GM18511 (cell line): Measurements from ENCODE around the gene MACROD2.
A peak's percentile ranks its signal among the peaks of the same experiment; 100 is the strongest.

Source experiments
- ATAC-seq: cut with Tn5 transposase; IDR thresholded peaks from one replicate; pipeline ENCODE4 v1.9.1; 2021; ENCODE audit warnings: mild to moderate bottlenecking, moderate library complexity; ENCODE audit not compliant: unreplicated experiment

Gene MACROD2

GRCh38 chr20:15842872-15843271 lies 1847.6 kb downstream of the MACROD2 start:
- ATAC-seq = peak; percentile 82

DNA sequence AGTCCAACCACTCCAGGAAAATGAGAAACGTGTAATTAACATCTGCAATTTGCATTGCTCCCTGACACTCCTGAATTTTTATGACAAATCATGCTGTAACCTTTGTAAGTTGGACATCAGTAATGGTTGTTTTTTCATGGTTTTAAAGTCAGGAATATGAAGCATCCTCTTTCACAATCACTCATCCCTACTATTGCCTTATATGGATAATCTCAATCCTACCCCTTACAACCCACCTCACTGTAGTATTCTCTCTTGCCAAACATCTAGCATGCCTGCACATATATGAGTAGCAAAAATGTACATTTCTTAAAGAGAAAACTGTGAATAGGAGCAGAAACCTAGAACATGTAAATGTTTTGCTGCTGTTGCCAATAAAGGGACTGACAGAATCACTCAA lies 1848.5 kb downstream of the MACROD2 start:
- no peak for ATAC-seq

- ATAC-seq = no peak
Observed at GRCh38 chr20:15847196-15847784, 1852.0 kb downstream of the MACROD2 start.

- ATAC-seq = no peak
Observed at GRCh38 chr20:15848126-15848525, 1852.8 kb downstream of the MACROD2 start.

DNA sequence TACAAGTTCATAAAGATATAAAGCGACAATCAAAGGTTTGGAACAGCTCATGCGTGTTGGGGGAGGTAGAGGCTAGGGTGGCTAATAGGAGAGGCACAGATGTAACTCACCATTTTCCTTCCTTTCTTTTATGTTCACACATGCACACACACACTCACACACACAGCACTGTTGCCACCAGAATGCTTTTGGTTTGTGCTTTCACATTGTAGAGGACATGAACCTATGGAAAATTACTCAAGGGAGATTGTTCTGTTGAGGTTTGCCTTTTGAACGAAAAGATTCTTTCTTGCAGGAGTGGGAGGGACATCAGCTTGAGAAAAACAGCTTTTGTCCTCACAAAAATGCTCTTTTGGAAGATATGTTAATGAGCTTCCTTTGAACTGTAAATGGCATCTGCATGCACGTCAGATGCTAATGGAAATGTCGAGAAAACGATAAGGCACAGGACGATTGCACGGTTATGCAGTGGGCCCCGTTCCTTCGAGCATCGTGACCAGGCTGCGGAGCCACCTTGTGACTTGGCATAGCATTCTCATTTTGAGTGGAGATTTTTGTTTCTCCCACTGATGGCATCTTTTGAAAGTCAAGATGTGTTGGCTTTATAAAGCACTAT lies 1853.8 kb downstream of the MACROD2 start:
- no peak for ATAC-seq

- ATAC-seq = no peak
Observed at GRCh38 chr20:15851576-15852215, 1856.4 kb downstream of the MACROD2 start.

DNA sequence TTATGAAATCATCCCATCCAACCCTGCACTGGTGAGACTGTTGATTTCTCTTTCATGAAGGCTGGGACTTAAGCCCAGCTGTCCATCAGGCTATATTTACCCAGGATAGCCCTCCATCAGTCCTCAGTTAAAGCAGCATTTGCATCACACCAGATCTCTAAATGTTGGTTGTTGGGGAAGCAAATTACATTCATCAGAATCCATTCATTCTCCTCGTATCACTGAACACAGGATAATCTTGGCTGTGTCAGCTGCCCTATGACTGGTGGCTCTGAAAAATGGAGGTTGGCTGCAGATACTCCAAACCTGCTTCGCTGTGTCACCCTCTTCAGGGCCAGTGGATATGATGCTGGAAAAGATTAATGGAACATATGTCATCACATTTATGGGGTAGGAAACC lies 1859.6 kb downstream of the MACROD2 start:
- ATAC-seq = no peak

DNA sequence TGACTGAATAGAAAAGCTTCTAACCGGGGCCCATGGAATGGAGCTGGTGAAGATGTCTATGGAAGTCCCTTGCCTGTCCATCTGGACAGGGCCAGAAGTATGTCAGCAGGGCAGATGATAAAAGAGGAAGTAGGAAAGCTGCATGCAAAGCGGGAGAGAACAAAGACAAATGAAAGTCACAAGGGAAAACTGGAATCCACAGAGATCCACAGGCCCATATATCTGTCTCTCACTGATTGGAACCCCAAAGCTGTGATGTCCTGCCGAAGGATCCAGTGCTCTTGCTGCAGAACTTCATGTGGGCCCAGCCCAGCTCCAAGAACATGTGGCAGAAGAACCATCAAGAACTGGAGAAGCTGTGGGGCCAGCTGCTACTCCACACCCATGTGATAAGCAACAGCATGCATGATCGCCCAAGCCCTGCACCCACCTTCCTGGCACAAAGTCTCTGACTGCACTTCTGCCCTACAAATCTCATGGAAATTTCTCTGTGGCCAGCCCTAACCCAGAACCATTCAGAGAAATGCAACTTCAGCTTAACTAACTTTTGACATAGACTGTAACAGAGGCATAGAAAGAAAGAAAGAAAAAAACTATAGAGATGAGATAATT lies 1862.0 kb downstream of the MACROD2 start:
- peak; percentile 81 for ATAC-seq

- ATAC-seq = no peak
Observed at GRCh38 chr20:15859061-15859460, 1863.7 kb downstream of the MACROD2 start.

DNA sequence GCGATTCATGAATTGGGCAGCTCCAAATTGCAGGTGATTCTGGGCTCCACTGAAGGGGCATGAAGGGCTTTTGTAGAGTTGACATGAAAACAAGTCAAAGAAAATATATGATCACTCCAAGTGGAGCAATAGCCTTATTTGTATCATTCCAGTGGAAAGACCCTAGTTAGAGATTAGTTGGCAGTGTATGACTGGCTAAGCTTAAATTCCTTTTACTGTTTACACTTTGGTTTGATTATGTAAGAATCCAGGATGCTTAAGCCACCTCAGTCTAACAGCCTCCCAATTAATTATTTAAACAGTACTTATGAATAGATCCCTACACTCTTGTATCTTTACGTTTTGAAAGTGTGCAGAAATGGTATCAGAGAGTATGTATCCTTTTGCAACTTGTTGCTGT lies 1865.5 kb downstream of the MACROD2 start:
- ATAC-seq = no peak

- no peak for ATAC-seq
Observed at GRCh38 chr20:15862178-15862577, 1866.9 kb downstream of the MACROD2 start.

DNA sequence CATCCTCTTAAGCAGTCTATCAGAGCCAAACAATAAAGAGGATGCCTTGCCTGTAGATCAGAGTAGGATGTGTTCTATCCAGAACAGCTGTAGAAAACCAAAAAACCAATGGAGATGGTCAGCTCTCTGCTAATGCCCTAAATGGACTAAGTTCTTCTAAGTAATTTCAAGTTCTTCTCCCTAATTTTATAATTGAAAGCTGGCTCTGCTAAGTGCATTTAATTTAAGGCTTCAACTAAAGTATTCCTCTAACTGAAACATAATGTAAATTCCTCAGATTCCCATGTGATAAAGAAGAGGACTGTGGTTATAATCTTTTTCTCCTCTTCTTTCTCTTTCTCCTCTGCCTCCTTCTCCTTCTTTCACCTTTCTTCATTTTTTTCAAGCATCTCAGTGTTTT lies 1868.4 kb downstream of the MACROD2 start:
- no peak for ATAC-seq

DNA sequence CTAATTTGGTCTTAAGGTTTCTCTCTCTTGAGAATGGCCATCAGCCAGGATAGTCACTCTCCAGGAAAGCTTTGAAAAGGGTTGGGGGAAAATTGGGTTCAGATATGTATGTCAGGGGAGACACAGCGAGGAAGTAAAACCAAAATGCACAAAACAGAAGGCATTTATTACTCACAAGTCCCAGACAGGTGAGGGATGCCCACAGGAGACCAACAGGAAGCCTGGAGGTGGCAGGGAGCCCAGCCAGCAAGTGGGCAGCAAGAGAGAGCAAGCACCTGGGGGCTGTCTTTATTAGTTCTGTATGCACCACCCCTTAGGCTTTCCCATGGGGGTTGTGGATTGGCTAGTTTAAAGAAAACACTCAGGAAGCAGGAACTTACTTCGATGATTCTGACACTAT lies 1870.2 kb downstream of the MACROD2 start:
- no peak for ATAC-seq

DNA sequence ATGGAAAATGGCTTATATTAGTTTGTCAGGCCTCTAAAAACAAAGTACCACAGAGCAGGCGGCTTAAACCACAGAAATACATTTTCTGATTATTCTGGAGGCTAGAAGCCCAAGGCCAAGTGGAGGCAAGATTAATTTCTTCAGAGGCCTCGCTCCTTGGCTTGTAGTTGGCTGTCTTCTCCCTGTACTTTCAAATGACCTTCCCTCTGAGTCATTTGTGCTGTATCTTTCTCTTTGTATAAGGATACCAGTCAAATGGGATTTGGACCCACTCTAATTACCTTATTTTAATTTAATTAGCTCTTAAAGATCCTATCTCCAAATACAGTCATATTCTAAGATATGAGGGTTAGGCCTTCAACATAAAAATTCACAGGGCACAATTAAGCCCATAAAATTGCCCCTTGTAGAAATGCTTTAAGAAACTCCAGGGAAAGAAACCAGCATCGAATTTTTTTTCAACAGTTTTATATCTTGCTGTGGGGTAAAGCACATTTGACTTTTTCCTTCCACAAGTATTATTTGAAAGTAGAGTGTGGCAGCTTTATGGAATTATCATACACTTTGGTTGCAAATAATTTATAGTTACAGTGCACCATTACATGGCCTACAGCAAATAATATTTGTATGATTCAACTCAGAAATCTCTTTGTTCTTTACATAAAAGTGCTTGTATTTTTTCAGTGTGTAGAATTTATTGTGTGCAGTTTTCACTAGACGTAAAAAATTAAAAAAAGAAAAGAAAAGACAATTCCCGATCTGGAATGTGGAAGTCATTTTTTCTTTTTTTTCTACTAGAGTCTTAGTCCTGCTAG lies 1871.8 kb downstream of the MACROD2 start:
- ATAC-seq = no peak

DNA sequence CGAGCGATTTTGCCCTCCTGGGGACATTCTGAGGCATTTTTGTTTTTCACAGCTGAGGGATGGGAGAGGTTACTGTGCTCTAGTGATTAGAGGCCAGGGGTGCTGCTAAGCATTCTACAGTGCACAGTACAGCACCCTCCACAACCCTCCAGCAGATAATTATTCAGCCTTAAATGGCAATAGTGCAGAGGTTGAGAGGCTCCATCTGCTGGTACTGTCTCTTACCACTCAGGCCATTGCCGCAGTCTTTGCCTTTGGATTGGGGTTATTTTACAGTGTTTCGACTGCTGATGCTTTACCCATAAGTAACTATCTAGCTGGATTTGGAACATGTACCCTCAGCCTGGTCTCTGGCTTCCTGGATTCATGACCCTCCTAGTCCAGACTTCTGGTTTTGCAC lies 1872.6 kb downstream of the MACROD2 start:
- no peak for ATAC-seq

DNA sequence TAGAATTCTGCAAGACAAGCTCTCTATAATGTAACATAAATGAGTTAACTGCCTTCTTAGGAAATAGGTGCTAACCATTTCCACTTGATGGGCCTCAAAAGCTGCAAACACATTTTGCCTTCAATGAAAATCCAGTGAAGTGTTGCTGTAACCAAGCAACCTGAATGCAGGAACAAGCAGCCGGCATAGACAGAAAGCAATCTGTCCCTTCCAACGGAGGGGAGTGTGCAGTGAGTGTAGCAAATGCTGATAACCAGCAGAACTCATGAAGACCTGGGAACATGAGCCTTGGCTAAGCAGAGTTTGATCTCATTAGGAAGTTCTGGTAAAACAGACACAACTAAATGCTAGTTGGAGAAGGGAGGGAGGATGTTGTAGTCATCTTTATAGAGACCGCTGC lies 1880.1 kb downstream of the MACROD2 start:
- ATAC-seq = no peak

- ATAC-seq = no peak
Observed at GRCh38 chr20:15882553-15882952, 1887.2 kb downstream of the MACROD2 start.

DNA sequence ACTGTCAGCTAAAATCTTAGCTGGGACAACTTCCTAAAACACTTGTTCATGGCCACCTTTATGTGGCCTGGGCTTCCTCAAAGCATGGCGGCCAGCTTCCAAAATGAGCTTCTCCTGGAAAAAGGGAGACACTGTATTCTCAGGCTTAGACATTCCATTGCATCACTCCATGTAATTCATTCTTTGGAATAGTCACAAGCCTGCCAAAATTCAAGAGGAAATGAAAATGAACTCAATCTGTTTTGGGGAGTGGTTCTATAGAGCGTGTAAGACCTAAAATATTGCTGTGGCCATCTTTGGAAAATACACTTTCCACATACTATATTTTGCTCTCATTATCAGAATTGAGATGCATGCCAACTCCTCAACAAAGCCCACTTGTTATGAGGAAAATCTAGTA lies 1890.9 kb downstream of the MACROD2 start:
- ATAC-seq = no peak

- ATAC-seq = no peak
Observed at GRCh38 chr20:15887387-15887786, 1892.1 kb downstream of the MACROD2 start.

DNA sequence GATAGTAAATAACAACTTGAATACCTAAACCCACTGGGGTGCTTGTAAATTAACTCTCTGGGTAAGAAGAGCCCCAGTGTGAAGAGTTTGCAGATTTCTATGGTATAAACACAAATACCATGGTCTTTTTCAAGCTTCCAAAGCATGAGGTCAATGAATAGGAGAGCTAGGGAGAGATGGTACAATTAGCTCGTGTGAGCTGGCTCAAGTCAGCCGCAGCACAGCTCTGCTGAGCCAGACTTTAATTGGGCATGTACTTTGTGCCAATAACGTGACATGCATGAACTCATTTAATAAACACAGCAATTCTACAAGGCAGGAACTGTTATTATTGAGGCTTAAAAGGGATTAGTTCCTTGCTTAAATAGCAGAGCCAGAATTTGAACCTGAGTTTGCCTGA lies 1893.7 kb downstream of the MACROD2 start:
- ATAC-seq = no peak

DNA sequence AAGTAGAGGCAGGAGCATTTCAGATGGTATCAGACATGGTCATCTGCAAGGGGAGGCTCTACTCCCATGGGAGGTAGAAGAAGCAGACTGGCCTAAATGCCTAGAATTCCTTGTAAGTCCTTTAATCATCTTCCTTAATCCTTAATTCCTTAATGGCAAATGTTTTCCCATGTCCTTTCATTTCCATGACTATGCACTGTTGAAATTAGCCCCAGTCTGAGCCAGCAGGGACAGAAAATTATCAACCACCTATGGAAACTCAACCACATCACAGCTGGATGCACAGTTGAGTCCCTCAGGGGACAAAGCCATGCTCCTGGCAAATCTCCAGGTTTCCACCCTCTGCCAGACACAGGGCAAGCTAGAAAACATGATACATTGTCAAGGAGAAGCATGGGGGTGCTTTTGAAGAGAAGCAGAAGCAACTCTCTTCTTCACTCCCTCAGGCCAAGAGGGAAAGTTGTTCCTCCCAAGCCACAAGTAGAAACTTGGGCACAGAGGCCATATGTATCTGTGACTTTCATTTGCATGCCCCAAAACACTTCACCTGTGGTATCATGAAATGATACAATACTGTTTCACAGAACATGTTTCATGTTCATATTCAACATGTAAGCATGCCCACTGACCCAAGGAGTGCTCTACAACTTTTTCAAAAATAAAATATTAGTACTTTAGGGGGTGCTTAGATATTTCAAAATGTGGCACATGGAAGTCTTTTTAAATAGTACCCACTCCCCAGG lies 1894.4 kb downstream of the MACROD2 start:
- peak; percentile 68 for ATAC-seq
